Activated CD4-positive, CD25-positive, alpha-beta regulatory T cell treated with anti-CD3 and anti-CD28 coated beads, Interleukin-2, amount 50 U/mL, for 24 hours (primary cell): Measurements from ENCODE around the gene TBXAS1.

ENCODE experiments used
- ATAC-seq, 2 donors: fragments of 150-1000 bp; cut with Tn5 transposase; one replicate each; pipeline ENCODE4 v1.10.0; 2021; ENCODE audit warnings: mild to moderate bottlenecking in 1 of 2, moderate library complexity in 1 of 2

The TBXAS1 gene

DNA sequence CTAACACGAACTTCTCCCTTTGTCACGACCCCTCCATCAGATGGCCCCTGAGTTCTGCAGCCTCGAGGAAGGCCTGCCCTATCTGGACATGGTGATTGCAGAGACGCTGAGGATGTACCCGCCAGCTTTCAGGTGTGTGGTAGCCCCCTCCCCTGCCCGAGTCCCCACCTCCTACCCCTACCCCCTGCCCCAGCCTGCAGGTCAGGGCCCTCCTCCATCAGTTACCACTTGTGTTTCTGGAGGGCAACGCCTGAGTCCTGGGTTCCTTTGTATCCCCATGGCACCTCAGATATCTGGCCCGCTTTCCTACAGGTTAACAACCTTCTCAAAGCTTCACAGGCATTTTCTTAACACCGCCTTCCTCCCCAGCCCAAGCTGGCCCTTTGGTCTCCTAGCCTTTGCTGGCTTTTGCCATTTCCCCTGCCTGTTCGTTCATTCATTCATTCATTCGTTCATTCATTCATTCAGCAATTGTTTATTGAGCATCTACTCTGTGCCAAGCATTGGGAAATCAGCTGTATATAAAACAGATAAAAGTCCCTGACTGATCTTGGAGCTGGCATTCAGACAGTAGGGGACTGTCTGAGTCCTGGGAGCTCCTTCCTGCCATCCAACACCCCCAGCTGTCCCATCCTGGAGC, 178.1 kb downstream of the TBXAS1 start:
- ATAC-seq, result no peak

DNA sequence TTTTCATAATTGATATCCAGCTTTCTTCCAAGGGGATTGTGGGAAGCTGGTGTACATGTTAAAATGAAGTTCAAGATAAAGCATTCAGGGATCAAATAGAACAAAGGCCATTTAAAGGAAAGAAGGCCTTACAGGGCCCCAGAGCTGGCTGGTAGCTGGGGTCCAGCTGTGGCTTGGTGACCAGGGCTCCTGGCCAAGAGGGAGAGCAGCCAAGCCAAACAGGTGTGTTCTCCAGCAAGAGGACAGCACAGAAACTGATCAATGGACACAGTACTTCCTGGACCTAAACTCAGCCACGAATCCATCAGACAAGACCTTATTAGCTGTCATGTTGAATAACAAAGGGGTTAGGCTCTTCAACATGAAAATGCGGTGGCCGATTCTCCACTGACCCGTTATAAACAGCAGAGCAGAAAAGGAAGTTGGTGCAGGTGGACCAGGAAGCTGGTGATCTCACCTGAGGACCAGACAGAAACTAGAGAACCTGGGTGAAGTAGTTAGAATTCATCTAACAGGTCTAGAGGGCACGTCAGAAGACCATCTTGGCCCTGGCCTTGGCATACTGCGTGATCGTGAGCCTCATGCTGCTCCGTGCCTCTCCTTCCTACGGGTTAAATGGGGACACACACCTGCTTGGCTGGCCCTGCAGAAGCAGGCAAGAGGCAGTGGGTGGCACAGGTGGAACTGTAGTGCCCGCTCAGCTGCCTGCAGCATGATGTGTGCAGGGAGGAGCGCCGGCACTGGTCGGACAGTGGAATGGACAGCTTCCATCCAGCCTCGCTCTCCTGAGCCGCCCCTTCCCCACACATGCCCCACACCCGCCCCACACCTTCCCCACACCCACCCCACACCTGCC, 179.9 kb downstream of the TBXAS1 start:
- no peak for ATAC-seq

DNA sequence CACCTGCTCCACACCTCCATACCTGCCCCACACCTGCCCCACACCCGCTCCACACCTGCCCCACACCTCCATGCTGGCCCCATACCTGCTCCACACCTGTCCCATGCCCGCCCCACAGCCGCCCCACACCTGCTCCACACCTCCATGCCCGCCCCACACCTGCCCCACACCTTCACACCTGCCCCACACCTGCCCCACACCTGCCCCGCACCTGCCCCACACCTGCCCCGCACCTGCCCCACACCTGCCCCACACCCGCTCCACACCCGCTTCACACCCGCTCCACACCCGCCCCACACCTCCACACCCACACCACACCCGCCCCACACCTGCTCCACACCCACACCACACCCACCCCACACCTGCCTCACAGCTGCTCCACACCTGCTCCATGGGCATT, 180.7 kb downstream of the TBXAS1 start:
- ATAC-seq, result no peak

DNA sequence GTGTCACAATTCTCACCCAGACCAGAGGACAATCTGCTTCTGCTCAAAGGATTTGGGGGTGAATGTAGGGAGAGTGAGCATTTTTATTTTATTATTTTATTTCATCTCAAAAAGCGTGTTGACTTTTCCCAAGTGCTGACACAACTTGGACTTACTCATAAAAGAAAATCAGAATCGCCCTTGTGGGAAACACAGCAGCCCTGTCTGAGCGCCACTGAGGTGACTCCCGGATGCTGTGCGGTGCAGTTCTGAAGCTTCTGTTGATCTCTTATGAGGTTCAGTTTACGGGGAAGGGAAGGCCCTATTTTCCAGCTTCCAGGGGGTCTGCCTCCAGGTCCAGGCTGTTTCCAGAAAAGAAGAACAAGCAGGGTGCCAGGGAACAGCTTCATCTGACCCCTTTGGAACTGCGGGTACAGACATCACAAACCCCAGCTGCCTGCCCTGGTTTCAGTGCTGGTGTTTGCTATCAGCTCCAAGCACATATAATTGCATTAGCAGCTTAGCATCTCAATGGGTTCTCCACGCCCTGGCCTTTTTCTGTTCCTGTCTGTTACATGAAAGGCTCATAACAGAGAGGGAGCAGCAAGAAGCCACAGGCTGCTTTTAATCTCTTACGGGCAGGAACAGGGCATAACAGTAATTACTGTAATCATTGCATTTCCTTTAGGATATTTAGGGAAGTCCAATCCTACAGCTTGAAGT, 181.3 kb downstream of the TBXAS1 start:
- no peak for ATAC-seq

DNA sequence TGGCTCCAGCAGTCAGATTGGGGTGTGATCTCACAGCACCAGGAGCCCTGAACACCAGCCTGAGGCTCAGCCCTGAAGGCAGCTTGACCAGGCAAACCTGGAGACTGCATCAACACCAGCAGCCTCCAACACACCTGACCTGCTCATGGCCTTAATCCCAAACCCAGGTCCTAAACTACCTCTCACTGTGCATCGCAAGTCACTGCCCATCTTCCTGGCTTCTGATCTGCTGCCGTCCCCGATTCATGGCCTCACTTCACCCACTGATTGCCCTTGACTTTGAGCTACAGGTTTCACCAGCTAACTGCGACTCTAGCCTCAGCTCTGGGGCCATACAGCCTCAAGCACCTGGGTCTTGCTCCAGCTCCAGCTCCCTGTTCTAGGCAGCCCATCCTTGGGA, 184.6 kb downstream of the TBXAS1 start:
- ATAC-seq, result no peak

DNA sequence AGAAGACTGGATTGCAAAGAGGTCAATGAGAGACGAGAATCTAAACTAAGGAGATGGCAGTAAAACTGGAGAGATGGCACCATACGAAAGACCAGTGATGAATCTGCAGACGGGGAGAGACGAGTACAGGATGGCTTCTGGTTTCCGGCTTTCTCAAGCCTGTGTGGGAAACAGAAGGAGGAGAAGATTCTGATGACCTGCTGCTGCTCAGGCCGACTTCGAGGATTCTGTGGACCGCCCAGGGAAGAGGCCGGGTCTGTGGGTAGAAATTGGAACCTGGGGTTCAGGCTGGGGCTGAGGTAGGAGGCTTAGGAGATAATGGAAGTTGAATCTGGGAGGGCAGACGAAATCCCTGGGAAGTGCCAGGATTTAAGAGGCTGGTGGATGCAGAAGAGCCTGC, 185.1 kb downstream of the TBXAS1 start:
- no peak for ATAC-seq

DNA sequence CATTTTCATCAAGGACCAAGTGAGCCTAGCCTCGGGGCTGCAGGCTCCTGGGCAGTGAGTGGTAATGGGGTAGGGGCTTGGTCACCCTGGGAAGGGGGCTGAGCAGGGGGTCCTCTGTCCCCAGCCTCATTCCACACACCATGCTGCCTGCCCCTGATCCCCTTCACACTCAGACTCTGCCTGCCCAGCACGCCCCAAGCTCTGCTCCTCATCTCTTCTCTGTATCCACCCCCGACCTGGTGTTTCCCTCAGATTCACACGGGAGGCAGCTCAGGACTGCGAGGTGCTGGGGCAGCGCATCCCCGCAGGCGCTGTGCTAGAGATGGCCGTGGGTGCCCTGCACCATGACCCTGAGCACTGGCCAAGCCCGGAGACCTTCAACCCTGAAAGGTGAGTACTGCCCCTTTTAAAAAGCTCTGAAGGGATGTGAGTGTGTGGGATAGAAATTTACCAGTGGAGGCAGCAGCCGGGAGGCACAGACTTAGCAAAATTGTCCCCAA, 186.5 kb downstream of the TBXAS1 start:
- no peak for ATAC-seq

DNA sequence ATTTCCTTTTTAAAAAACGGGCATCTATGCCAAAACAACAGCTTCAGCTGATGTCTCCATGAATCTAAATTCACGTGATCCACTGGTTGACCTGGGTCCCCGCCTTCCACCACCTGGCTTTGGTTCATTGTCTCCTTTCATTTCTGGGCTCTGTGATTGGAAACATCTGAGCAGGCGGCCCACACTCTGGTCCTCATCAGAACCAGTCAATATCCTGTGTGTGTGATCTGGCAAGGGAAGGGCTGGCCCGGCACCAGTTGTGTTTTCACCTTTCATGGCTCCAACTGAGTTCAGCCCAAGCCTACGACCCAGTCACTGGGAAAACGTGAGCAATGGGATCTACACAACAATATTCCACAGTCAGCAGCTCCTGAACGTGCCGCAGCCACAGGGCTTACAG, 187.5 kb downstream of the TBXAS1 start:
- no peak for ATAC-seq

DNA sequence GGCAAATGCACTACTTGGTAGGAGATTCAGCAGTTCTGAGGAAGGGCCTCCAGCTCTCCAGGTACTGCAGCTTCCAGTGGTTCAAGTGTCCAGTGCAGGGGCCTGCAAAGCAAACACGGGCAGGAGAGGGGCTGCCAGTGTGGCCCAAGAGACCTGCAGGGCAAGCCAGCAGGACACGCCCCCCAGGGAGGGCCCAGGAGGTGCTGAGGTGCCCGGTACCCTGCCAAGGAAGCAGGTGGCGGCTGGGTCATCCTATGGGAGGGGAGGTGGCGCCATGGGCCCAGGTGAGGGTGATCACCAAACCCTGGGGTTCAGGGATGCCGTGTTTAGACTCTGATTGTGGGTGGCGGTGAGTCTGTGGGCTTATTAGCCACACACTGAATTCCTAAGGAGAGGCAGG, 188.0 kb downstream of the TBXAS1 start:
- ATAC-seq, result no peak

DNA sequence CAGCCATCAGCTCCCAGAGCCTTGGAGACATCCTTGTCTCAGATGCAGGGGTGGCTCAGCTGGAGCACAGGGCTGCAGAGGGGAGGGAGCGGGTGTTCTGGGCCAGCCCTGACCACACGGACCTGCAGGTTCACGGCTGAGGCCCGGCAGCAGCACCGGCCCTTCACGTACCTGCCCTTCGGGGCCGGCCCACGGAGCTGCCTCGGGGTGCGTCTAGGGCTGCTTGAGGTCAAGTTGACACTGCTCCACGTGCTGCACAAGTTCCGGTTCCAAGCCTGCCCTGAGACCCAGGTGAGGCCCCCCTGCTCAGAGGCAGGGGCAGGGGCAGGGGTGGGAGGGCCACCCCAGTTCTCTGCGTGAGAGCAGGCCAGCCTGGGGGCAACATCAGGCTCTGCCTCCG, 188.5 kb downstream of the TBXAS1 start:
- ATAC-seq, result no peak

DNA sequence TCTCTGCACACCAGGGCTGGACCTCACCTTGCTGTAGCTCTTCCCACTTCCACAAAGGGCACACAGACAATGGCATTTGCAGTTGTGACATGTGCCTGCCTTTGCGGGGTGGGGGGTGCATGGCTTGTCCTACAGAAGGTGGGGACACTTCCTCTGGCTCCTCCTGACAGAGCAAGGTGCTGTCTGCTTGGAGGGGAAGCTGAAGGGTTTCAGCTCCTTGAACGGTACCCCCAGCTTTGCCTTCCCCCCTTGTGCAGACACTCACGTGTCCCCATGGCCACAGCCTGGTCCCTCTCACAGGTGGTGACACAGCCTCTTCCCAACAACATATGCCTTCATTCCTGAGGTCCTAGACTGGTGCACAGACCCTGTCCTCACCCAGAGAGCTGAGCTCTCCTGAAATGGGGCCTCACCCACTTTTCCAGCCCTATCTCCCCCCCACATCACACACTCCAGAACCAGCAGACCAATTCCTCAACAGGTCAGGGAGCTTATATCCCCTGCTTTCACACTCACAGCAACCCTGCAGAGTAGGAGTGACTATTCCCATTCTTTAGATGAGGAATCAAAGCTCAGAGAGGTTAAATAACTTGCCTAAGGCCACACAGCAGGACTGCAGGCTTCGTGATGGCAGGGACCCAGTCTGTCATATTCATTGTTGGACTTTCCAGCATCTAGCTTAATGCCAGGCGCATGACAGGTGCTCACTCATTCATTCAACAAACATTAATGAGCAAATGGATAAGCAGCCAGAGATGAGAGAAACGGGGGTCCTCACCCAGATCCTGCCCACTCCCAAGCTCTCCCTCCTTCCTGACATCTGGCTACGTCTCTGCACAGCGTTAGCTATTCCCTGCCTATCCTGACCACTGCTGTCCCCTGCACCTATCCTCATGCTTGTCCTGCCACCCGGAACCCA, 189.3 kb downstream of the TBXAS1 start:
- ATAC-seq, result no peak

DNA sequence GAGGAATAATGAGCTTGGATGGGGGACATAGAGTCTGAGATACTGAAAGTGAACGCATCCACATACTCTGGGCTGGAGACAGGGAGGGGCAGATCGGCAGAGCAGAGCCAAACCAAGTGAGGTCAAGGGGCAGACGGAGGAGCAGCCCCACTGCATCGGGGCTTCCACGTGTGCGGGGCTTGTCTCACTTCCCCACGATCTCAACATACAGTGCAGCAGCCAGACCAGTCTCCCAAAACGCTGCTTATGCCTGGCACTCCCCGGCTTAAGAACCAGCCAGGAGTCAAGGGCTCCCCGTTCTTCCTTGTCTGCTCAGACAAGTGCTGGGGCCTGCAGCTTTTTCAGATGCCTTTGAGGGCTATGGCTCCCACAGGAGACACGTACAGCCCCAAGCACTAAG, 190.1 kb downstream of the TBXAS1 start:
- ATAC-seq, result no peak

DNA sequence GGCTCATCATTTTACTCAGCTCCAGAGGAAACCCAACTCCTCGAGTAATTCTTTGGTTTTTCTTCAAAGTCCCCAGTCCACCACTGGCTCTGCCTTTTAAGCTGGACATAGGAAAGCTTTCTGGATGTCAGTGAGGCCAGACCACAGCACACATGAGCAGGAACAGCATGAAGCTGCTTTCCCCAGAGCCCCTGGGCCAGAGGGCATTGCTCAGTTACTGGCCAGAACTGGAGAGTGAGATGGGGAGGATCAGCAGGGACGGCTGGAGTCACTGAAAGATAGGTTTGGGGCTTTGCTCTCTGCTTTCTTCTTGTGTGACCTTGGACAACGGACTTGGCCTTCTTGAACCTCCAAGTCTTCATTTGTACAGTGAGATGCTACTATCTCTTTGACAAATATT, 190.5 kb downstream of the TBXAS1 start:
- no peak for ATAC-seq

DNA sequence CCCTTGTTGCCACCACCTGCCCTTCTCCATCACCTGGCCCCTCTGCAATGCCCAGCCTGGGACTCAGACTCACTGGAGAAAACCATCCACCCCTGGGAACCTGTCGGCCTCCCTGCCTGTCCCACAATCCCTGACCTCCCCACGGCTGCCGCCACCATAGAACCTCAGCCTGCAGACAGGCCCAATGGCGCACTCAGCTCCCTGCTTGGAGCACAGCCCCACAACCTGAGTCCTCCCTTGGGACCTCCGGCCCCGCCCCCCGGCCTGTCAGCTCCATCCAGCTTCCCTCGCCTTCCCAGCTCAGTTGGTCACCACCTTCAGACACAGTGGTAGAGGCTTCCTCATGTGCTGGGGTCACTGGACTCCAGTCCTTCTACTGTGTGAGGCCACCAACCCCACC, 192.5 kb downstream of the TBXAS1 start:
- ATAC-seq, result no peak

DNA sequence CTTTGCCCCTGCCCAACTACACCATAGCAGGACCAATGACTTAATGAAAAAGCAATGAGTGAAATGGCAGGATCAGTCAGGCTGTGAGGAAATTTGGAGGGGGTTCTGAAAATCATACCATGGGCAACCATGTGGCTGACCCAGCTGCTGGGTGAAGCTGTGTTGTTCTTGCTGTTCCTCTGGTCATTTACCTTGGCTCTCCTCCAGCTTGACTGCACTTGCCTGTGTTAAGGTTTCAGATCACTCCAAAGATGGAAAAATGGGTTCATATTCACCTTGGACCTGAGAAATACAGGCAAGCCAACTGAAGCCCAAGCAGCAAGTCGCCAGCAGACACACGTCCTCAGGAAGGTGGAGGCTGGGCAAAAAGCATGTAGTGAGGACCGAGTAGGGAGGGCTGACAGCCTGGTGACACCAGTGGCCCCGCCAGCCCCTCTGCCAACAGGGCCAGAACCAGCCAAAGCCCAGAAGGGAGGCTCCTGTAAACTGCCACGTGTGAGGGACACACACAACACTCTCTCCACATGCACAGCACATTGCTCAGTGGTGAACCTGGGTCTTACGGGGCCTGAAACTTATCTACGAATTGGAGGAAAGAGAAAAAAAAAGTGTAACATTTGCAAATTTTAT, 193.6 kb downstream of the TBXAS1 start:
- no peak for ATAC-seq

DNA sequence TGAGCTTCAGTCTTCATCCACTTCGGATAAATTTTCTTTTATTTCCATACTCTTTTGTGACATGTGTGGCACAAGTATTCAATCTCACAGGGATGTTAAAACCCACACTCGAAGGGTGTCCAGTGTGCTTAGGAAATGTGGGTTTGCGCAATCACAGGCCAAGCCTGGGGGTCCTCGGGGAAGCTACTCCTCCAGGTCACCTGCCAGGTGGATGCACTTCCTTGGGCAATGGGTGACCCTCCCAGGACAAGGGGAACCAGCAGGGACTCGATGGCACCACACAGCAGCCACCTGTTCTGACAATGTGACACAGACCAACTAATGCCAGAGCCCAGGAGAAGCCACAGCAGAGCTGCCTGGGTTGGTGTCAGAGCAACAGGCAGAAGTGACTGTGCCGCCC, 194.7 kb downstream of the TBXAS1 start:
- ATAC-seq, result no peak

DNA sequence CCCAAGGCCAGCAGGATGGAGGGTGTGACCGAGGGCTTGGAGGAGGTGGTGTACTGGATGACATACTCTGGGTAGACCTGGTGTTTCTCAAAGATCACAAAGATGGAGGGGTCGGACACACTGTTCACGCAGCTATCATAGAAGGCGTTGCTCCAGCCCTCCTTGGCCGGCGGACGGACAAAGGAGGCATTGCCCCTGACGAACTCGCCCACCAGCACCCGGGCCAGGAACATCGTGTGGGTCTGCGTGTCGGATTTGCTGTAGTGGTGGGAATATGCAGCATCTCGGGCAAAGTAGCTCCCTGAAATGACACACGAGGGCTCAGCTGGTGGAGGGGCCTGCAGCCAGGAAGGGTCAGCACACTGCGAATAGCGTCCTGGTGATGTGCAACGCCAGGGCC, 195.5 kb downstream of the TBXAS1 start:
- no peak for ATAC-seq

DNA sequence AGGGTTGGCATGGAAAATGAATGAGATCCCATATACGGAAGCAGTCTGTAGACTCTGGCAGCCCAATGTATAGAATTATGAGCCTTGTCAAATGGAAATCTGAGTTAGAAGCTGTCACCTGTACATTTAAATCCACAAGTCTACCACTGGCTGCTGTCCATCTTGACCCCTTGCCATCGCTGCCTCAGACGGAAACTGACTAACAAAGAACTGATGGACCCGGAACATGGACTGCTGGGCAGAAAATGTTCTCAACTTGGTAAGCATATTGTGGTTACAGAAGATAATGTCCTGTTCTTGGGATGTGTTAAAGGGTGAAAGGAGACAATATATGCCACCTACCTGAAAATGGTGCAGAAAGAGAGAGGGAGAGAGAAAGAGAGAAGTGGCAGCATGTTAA, 196.2 kb downstream of the TBXAS1 start:
- ATAC-seq, result no peak

DNA sequence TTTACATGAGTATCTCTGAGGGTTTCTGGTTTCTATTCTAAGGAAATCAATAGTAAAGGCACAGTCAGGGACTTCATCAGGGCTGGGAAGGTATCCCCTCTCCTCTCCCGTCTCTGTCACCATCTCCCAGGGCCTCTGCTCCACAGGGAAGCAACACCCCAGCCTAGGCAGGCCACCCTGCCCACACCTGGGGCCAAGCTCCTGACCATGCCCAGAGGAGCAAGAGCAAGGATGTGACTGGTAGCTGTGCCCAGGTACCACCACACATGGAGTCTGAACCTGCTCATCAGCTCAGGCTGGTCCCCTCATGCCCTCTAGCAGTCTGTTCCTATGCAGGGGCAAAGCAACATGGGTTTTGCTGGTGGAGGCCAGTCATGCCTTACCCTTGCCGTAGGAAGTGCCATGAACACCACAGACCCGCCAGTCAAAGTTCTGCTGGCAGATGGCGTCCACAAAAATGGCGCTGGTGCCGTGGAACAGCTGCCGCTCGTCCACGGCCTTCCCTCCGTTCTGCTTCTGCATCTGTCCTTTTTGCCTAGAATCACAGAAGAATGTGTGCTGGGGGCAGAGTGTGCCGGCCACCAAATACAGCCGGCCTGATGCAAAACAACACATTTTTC, 196.9 kb downstream of the TBXAS1 start:
- ATAC-seq, result no peak

DNA sequence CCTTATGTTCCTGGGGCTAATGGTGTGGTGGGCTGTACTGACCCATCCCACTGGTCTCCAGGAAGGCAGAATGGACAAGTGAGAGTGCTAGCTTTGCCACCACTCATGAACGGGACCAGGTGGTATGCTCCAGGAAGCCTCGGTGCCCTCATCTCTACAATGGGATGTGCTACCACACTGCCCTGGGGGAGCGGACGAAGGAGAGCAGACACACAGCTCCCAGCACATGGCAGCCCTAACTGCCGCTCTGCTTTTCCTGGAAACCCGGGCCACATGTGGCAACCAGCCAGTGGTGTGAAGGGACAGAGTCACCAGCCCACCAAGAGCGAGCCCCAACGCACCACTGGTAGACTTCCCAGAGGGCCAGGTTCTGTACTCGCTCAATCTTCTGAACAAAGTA, 197.9 kb downstream of the TBXAS1 start:
- ATAC-seq, result no peak

DNA sequence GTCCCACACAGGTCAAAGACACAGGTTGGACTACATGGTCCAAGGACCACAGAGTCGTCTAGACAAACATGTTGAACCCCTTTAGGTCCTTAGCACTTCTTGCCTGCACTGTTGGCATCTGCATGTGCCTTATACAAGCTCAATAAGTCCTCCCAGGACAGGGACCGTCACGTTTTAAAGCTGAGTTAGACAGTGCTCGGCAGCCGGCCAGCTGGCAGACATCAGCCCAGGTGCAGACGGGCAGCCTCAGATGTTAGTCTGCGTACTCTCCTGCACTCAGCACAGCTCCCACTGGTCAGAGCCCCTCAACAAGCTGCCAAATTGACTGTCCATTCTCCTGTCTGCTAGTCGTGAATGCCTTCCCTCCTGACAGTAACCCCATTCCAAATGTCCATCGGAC, 198.8 kb downstream of the TBXAS1 start:
- no peak for ATAC-seq

DNA sequence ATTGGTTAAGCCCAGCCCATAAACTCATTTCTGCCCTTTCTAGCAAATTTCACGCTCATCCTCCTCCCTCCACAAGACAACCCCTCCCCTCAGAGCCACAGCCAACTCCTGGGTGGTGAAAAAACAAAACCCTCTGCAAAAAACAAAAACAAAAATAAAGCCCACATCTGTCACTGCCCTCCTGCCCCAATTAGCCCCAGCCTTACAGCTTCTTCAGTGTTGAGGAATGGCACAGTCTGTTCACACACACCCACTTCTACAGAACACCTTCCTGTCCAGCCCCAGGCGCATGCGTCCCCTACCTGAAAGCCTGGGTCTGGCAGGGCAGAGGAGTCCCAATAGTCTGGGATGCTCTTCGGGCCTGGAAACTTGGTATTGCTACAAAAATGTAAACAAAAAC, 199.2 kb downstream of the TBXAS1 start:
- ATAC-seq, result no peak
